ENCODE results near the gene METTL18. TPM values are rescaled to one million over a fixed set of nuclear protein-coding genes. Genes with fewer than 3 reads are reported as not detected.
"Not testable (repeated sequence)": the region's sequence is repeated elsewhere in the genome, so short reads cannot be mapped to it uniquely, and the experiment has no call there.

The METTL18 gene
- total RNA-seq, 2 donors from 2014 or later, result 5.7 to 7.5 TPM

GRCh38 chr1:169814265-169814664 lies 19.6 kb upstream of the METTL18 start:
- no peak for TF ChIP-seq POLR2AphosphoS5 (IDR thresholded peaks at IDR 0.05)
- no peak for TF ChIP-seq POLR2A (IDR thresholded peaks at IDR 0.05)
- no peak for TF ChIP-seq CTCF (IDR thresholded peaks at IDR 0.05)
- WGBS, result 48% methylated on average over 2 of the region's 2 CpGs
- Histone ChIP-seq H3K27ac (no peak overlapping the region), H3K4me1 (replicated peaks) (no peaks in the 10 kb centered on the region), H3K9me3 (no peaks in the 10 kb centered on the region), H3K4me3 (no peak overlapping the region), H3K36me3 (no peaks in the 10 kb centered on the region), H3K27me3 (replicated peaks; ENCODE audit: insufficient read depth) (no peaks in the 10 kb centered on the region)
- intact Hi-C loops (cut with DNase I), result no loop called here
- no peak for DNase-seq (ENCODE audit: low spot score)

DNA sequence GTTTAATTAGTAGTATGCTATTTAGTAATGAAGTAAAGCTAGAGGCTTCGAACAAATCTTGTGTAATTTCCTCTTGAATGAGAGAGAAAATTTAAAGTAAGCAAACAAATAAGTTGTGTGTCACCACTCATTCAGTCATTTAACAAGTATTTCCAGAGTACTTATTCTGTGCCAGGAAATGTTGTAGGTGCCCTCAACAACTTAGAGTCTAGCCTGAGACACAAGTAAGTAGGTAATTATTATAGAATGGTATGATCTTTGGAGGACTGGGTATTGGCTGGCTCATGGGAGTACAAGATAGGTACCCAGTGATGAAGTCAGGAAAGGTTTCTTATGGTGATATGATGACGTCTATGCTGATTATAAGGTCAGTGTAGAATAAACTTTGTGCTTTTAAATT lies 17.4 kb upstream of the METTL18 start:
- Histone ChIP-seq H3K36me3 (no peaks in the 10 kb centered on the region), H3K9me3 (no peaks in the 10 kb centered on the region), H3K4me3 (no peak overlapping the region), H3K4me1 (replicated peaks) (no peaks in the 10 kb centered on the region), H3K27ac (no peak overlapping the region), H3K27me3 (replicated peaks; ENCODE audit: insufficient read depth) (no peaks in the 10 kb centered on the region)
- no peak for TF ChIP-seq POLR2A (IDR thresholded peaks at IDR 0.05)
- WGBS, result 100% methylated on average over 2 of the region's 2 CpGs
- intact Hi-C loops (cut with DNase I), result no loop called here
- no peak for DNase-seq (ENCODE audit: low spot score)

DNA sequence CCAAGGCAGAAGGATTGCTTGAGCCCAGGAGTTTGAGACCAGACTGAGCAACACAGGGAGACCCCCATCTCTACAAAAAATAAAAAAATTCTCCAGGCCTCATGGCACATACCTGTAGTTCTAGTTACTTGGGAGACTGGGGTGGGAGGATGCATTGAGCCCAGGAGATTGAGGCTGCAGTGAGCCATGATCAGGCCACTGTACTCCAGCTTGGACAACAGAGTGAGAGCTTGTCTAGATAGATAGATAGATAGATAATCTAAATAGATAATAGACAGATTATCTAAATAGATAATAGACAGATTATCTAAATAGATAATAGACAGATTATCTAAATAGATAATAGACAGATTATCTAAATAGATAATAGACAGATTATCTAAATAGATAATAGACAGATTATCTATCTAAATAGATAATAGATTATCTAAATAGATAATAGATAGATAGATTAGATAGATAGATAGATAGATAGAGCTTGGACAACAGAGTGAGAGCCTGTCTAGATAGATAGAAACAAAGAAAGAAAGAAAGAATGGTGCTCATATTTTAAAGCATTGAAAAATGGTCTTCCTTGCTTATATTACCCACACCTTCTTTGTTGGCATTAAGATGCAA lies 16.8 kb upstream of the METTL18 start:
- H3K9me3 ChIP-seq; H3K4me3 ChIP-seq; H3K4me1 ChIP-seq (replicated peaks); intact Hi-C loops (cut with DNase I); H3K36me3 ChIP-seq; H3K27me3 ChIP-seq (replicated peaks; ENCODE audit: insufficient read depth); DNase-seq (ENCODE audit: low spot score); H3K27ac ChIP-seq: not testable (repeated sequence)

DNA sequence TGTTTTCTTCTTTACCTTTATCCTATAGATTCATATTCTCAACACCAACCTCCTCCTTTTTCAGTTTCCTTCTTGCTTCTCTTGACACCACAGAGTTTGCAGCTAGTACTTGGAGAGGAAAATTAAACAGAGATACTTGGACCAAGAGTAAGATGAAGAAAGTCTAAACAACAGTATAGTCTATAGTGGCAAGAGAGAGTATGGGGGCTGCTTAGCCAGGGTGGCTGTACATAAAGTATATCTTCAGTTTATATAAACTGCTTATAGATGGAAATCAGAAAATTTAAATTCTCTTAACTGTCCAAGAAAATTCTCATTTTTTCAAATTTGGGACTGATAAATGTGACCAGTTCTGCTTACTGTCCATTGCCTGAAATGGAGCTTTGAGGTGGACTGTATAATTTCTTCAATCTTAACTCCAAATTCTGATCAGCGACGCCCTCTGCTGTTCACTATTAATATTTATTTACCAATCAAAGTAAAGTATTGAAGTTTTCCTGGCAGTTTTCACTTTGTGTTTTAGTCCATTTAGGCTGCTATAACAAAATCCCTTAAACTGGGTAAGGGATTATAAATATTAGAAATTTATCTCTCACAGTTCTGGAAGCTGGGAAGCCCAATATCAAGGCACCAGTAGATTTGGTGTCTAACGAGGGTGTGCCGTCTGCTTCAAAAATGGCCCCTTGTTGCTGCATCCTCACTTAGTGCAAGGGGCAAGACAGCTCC lies 14.8 kb upstream of the METTL18 start:
- H3K27me3 ChIP-seq (replicated peaks; ENCODE audit: insufficient read depth), result no peaks in the 10 kb centered on the region
- no peak overlapping the region for H3K27ac ChIP-seq
- intact Hi-C loops (cut with DNase I), result loop anchor here (5.0 kb wide), 1 partner anchor 257 kb away; no protein-coding TSS in a partner anchor
- WGBS, result 60% methylated on average over 4 of the region's 4 CpGs
- peak; percentile 42 for DNase-seq (ENCODE audit: low spot score)
- H3K9me3 ChIP-seq, result no peaks in the 10 kb centered on the region
- H3K4me1 ChIP-seq (replicated peaks), result no peaks in the 10 kb centered on the region
- no peaks in the 10 kb centered on the region for H3K36me3 ChIP-seq
- peak; percentile 35 to 72 (median 67) for TF ChIP-seq CTCF (IDR thresholded peaks at IDR 0.05)
- TF ChIP-seq POLR2A (IDR thresholded peaks at IDR 0.05), result no peak
- H3K4me3 ChIP-seq, result no peak overlapping the region

- TF ChIP-seq POLR2A (IDR thresholded peaks at IDR 0.05), result no peak
- TF ChIP-seq POLR2AphosphoS5 (IDR thresholded peaks at IDR 0.05), result no peak
- TF ChIP-seq CTCF (IDR thresholded peaks at IDR 0.05), result no peak
- WGBS, result 84% methylated on average over 2 of the region's 2 CpGs
- no peaks in the 10 kb centered on the region for H3K9me3 ChIP-seq
- H3K27ac ChIP-seq, result no peak overlapping the region
- DNase-seq (ENCODE audit: low spot score), result no peak
- no peaks in the 10 kb centered on the region for H3K4me1 ChIP-seq (replicated peaks)
- intact Hi-C loops (cut with DNase I), result loop anchor here (5.0 kb wide), 1 partner anchor 253 kb away; no protein-coding TSS in a partner anchor
- no peaks in the 10 kb centered on the region for H3K27me3 ChIP-seq (replicated peaks; ENCODE audit: insufficient read depth)
- H3K4me3 ChIP-seq, result no peak overlapping the region
- H3K36me3 ChIP-seq, result no peaks in the 10 kb centered on the region
Observed at GRCh38 chr1:169804941-169805340, 10.2 kb upstream of the METTL18 start.

DNA sequence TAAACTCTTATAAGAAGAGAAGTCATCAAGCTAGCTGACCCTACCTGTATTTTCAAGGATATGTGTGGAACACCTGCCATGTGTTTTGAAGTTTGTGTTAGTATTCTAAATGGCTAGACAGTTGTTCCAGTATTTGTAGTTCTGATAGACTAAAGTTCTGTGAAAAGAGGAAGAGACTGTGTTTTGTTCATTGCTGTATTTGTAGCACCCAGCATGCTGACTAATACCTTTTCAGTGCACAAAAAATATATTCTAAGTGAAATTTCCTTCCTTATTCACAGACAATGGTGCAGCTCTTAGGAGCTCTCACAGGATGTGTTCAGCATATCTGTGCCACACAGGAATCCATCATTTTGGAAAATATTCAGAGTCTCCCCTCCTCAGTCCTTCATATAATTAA lies 8.2 kb upstream of the METTL18 start:
- no peak for DNase-seq (ENCODE audit: low spot score)
- no peak overlapping the region for H3K27ac ChIP-seq
- H3K4me3 ChIP-seq, result no peak overlapping the region
- intact Hi-C loops (cut with DNase I), result no loop called here
- H3K9me3 ChIP-seq, result no peaks in the 10 kb centered on the region
- H3K4me1 ChIP-seq (replicated peaks), result no peaks in the 10 kb centered on the region
- H3K36me3 ChIP-seq, result no peaks in the 10 kb centered on the region
- no peaks in the 10 kb centered on the region for H3K27me3 ChIP-seq (replicated peaks; ENCODE audit: insufficient read depth)
- no peak for TF ChIP-seq POLR2AphosphoS5 (IDR thresholded peaks at IDR 0.05)
- no peak for TF ChIP-seq POLR2A (IDR thresholded peaks at IDR 0.05)

All from prostate gland (tissue), 2 donors.